GM19463 (cell line): ENCODE data around the gene LDAH.

Experiments
- ATAC-seq: cut with Tn5 transposase; IDR thresholded peaks from one replicate; pipeline ENCODE4 v1.9.1; 2021; ENCODE audit warnings: mild to moderate bottlenecking, moderate library complexity; ENCODE audit not compliant: unreplicated experiment

The LDAH gene

DNA sequence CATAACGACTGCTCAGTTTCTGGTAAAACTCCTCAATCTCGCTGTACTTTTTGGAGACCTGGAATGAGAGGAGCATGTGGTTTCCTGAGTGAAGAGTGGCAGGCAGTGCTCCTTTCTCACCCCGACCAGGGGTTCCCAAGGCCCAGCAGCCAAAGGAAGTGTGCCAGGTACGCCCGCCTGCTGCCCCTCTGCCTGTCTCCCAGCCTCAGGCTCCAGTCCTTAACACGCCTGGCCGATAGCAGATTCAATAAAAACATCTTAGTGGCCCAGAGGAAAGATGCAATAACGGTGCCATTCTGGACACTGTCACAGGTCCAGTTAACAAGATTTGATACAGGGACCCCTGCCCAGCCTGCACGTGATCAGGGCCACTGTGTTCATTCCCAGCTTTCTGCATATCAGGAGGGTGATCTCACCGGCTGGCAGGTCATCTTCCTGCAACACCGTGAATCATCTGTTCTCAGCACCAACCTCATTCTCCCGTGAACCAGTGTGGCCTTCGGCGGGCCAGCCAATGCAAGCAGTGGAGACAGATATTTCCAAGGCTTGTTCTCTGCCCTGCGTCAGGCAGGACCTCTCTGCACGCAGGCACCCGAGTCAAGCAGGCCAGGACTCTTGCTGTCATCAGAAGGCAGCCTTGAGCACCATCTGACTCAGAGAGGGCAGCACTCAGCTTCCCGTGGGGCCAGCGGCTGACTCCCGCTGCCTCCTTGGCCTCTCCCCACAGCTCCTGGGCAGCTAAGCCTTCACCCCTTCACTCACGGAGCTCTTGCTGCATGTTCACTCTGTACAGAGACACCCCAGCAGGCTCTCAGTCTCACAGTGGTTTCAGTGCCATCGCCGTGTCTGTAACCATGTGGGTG lies 181.5 kb downstream of the LDAH start:
- ATAC-seq = no peak

GRCh38 chr2:20640411-20641122 lies 182.3 kb downstream of the LDAH start:
- no peak for ATAC-seq

GRCh38 chr2:20638646-20639430 lies 184.1 kb downstream of the LDAH start:
- no peak for ATAC-seq

DNA sequence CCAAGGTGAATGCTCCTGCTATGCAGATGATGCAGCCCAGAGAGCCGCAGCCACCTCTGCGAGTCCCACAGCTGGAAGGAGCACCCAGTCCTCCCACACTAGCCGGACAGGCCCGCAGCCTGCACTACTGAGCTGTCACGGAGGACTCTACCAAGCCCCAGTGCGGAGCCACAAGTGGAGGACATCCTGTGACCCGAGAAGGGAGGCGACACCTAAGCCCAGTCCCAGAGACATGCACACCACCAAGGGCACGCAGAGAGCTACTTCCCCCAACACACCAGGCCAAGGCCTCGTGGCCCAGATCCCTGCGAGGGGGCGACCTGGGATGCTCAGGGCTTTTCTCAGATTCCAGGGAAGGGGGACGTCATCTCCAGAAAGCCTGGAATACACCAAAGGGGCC lies 184.9 kb downstream of the LDAH start:
- ATAC-seq = no peak

DNA sequence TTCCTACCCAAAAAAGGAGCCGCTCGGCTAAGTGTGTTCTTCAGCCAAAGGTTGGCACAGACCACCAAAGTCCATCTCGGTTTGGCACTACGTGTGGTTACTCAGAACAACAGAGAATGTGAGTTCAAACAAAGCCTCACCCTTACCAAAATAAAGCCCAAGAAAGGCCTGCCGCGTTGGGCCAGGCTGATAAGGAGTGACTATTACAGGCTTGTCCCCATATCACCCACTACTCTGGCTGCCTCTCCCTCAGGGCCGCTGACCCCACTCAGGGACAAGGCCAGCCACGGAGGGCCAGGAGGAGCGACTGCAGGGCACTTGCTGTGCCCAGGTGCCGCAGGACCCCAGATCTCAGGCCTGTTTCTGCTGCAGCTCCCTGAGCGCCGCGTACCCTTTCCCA lies 185.8 kb downstream of the LDAH start:
- ATAC-seq = no peak

- peak; percentile 68 for ATAC-seq
Measured at GRCh38 chr2:20635675-20636584, 187.0 kb downstream of the LDAH start.

DNA sequence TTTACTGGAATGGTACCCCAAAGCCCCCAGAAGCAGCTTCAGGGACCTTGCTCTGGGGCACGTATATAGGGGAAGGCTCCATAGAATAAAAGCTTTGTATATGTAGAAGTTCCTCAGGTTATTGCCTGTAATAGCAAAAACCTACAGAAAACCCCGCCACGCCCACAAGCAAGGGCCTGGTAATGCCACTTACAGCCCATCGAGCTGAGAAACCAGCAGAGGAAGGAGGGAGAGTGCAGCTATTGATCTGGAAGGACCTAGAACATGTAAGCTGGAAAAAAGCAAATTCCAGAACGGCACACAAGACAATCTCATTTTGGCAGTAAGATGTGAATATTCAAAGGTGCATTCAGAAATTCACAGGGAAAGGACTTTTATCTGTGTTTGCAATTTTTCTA lies 187.8 kb downstream of the LDAH start:
- no peak for ATAC-seq

- no peak for ATAC-seq
Measured at GRCh38 chr2:20634507-20635112, 188.3 kb downstream of the LDAH start.
